ENCODE results near the gene POLE4.

GRCh38 chr2:74915743-74916142 lies 42.7 kb upstream of the POLE4 start:
- TF ChIP-seq CTCF (IDR thresholded peaks at IDR 0.05) (no peak), POLR2AphosphoS5 (IDR thresholded peaks at IDR 0.05) (no peak), POLR2A (IDR thresholded peaks at IDR 0.05) (no peak)

Data from transverse colon (tissue), 4 donors.